ENCODE data around the gene ADCK1. TPM values are rescaled to one million over a fixed set of nuclear protein-coding genes. Genes with fewer than 3 reads are reported as not detected.

Gene ADCK1
- total RNA-seq, 1 experiment from 2014 or later, result 5.7 TPM

GRCh38 chr14:77936138-77936639 lies 136.3 kb downstream of the ADCK1 start:
- H4K20me1 ChIP-seq (ENCODE audit: low read length), result no peaks in the 10 kb centered on the region
- POLR2A ChIA-PET (ENCODE audit: unreplicated experiment), result no interaction called here
- H3K4me2 ChIP-seq (ENCODE audit: low read length), result no peak overlapping the region
- intact Hi-C loops (cut with micrococcal nuclease), result no loop called here
- peaks cover 9% of the 10 kb centered on the region; the same call in 1 of the 2 replicates for H3K36me3 ChIP-seq (ENCODE audit: low read depth, low read length)
- H3K9me3 ChIP-seq (ENCODE audit: low read length), result no peaks in the 10 kb centered on the region
- no peaks in the 10 kb centered on the region for H3F3A ChIP-seq (ENCODE audit: low read length, unreplicated experiment)
- H3K9ac ChIP-seq (ENCODE audit: low read length), result no peak overlapping the region
- H2AFZ ChIP-seq (ENCODE audit: low read length), result no peak overlapping the region
- CTCF ChIA-PET, result no interaction called here
- H3K4me1 ChIP-seq (ENCODE audit: insufficient read depth, low read length), result no peaks in the 10 kb centered on the region
- H3K4me3 ChIP-seq (ENCODE audit: low read length), result no peak overlapping the region
- H3K79me2 ChIP-seq (ENCODE audit: low read length), result no peaks in the 10 kb centered on the region
- no peaks in the 10 kb centered on the region for H3K27me3 ChIP-seq (ENCODE audit: low read length)
- H3K9me2 ChIP-seq (replicated peaks; ENCODE audit: low read length), result no peaks in the 10 kb centered on the region
- TF ChIP-seq, protein P1, sequence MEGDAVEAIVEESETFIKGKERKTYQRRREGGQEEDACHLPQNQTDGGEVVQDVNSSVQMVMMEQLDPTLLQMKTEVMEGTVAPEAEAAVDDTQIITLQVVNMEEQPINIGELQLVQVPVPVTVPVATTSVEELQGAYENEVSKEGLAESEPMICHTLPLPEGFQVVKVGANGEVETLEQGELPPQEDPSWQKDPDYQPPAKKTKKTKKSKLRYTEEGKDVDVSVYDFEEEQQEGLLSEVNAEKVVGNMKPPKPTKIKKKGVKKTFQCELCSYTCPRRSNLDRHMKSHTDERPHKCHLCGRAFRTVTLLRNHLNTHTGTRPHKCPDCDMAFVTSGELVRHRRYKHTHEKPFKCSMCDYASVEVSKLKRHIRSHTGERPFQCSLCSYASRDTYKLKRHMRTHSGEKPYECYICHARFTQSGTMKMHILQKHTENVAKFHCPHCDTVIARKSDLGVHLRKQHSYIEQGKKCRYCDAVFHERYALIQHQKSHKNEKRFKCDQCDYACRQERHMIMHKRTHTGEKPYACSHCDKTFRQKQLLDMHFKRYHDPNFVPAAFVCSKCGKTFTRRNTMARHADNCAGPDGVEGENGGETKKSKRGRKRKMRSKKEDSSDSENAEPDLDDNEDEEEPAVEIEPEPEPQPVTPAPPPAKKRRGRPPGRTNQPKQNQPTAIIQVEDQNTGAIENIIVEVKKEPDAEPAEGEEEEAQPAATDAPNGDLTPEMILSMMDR (conservative IDR thresholded peaks at IDR 0.05; ENCODE audit: low read depth, low read length), result no peak
- no peak for TF ChIP-seq EZH2 (IDR thresholded peaks at IDR 0.05; ENCODE audit: low read length, unreplicated experiment)
- no peak for TF ChIP-seq EZH2phosphoT487 (IDR thresholded peaks at IDR 0.05; ENCODE audit: borderline replicate concordance, low read length)
- H3K27ac ChIP-seq (ENCODE audit: low read length), result no peak overlapping the region
- no TSS peak for BruUV-seq (replicated peaks)
- ATAC-seq (no peak), DNase-seq (no peak)

DNA sequence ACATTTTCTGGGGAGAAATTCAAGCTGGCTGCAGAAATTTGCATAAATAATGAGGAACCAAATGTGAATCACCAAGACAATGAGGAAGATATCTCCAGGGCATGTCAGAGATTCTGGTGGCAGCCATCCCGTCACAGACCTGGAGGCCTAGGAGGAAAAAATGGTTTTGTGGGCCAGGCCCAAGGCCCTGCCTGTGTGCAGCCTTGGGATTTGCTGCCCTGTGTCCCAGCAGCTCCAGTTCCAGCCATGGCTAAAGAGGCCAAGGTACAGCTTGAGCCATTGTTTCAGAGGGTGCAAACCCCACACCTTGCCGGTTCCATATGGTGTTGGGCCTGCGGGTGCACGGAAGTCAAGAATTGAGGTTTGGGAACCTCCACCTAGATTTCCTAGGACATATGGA lies 147.5 kb downstream of the ADCK1 start:
- Histone ChIP-seq H3K4me3 (ENCODE audit: low read length) (no peak overlapping the region), H3K9me2 (replicated peaks; ENCODE audit: low read length) (no peaks in the 10 kb centered on the region), H3K9me3 (ENCODE audit: low read length) (no peaks in the 10 kb centered on the region), H3K4me2 (ENCODE audit: low read length) (no peak overlapping the region), H4K20me1 (ENCODE audit: low read length) (no peaks in the 10 kb centered on the region), H3K27ac (ENCODE audit: low read length) (no peak overlapping the region), H3K9ac (ENCODE audit: low read length) (no peak overlapping the region), H3K27me3 (ENCODE audit: low read length) (no peaks in the 10 kb centered on the region), H3K79me2 (ENCODE audit: low read length) (no peaks in the 10 kb centered on the region), H3F3A (ENCODE audit: low read length, unreplicated experiment) (no peaks in the 10 kb centered on the region), H2AFZ (ENCODE audit: low read length) (no peak overlapping the region), H3K36me3 (ENCODE audit: low read depth, low read length) (no peaks in the 10 kb centered on the region), H3K4me1 (ENCODE audit: insufficient read depth, low read length) (no peaks in the 10 kb centered on the region)
- no TSS peak for BruUV-seq (replicated peaks)
- no peak for TF ChIP-seq EZH2 (IDR thresholded peaks at IDR 0.05; ENCODE audit: low read length, unreplicated experiment)
- TF ChIP-seq, protein P1 (conservative IDR thresholded peaks at IDR 0.05; ENCODE audit: low read depth, low read length), result no peak
- TF ChIP-seq EZH2phosphoT487 (IDR thresholded peaks at IDR 0.05; ENCODE audit: borderline replicate concordance, low read length), result no peak
- CTCF ChIA-PET, result no interaction called here
- intact Hi-C loops (cut with micrococcal nuclease), result no loop called here
- POLR2A ChIA-PET (ENCODE audit: unreplicated experiment), result no interaction called here
- ATAC-seq (no peak), DNase-seq (no peak)

DNA sequence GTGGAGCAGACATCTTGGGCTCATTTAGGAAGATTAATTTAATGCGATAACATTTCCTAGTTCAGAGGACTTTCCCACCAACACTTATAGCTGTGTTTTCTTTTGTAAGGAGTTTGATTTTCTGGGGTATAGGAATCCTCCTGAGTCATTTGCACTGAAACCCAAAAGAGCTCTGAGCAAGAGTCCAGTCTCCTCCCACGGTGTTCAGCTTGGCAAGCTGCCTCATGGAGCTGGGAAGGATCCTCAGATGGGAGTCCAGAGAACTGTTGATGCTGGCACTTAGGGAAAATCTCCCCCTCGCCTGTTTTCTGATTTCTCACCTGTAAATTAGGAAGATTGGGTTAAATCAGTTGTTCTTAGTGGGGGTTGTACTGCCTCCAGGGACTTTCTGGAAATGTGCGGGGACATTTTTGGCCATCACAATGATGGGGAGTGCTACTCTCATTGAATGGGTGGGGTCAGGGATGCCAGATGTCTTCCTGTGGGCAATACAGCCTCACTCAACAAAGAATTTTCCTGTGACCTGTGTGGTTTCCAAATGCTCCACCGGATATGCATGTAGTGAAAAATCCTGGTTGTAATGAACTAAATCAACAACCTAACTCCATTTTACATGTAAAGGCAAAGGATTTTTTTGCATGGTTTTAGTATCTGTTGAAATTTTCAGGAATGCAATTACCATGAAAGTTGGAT lies 150.6 kb downstream of the ADCK1 start:
- Histone ChIP-seq H3F3A (ENCODE audit: low read length, unreplicated experiment) (no peaks in the 10 kb centered on the region), H3K36me3 (ENCODE audit: low read depth, low read length) (no peaks in the 10 kb centered on the region), H4K20me1 (ENCODE audit: low read length) (no peaks in the 10 kb centered on the region), H3K4me2 (ENCODE audit: low read length) (no peak overlapping the region), H3K9me2 (replicated peaks; ENCODE audit: low read length) (no peaks in the 10 kb centered on the region), H3K4me1 (ENCODE audit: insufficient read depth, low read length) (no peaks in the 10 kb centered on the region), H2AFZ (ENCODE audit: low read length) (no peak overlapping the region), H3K27ac (ENCODE audit: low read length) (no peak overlapping the region), H3K79me2 (ENCODE audit: low read length) (no peaks in the 10 kb centered on the region), H3K27me3 (ENCODE audit: low read length) (no peaks in the 10 kb centered on the region), H3K9me3 (ENCODE audit: low read length) (no peaks in the 10 kb centered on the region), H3K9ac (ENCODE audit: low read length) (no peak overlapping the region), H3K4me3 (ENCODE audit: low read length) (no peak overlapping the region)
- no TSS peak for BruUV-seq (replicated peaks)
- DNase-seq, result no peak
- no peak for ATAC-seq
- POLR2A ChIA-PET (ENCODE audit: unreplicated experiment), result no interaction called here
- intact Hi-C loops (cut with micrococcal nuclease), result no loop called here
- TF ChIP-seq, protein P1 (conservative IDR thresholded peaks at IDR 0.05; ENCODE audit: low read depth, low read length), result no peak
- CTCF ChIA-PET, result no interaction called here
